ENCODE data around the gene TENM4. TPM values are rescaled to one million over a fixed set of nuclear protein-coding genes. Genes with fewer than 3 reads are reported as not detected.

TENM4 gene
- total and polyA plus RNA-seq, 5 experiments from 2014 or later = not detected

GRCh38 chr11:78783846-78784245 is 657.0 kb downstream of the TENM4 start:
- H3K36me3 Mint-ChIP-seq = no peaks in the 10 kb centered on the region
- DNase-seq = no peak
- ATAC-seq = no peak
- no peak overlapping the region for H3K27ac Mint-ChIP-seq
- H3K4me3 Mint-ChIP-seq = no peak overlapping the region
- H3K9me3 Mint-ChIP-seq = no peaks in the 10 kb centered on the region
- H3K27me3 Mint-ChIP-seq = peaks cover 0 to 26% (median 7%) of the 10 kb centered on the region in 5 donors
- POLR2A ChIA-PET = no interaction called here
- H3K4me1 Mint-ChIP-seq = no peaks in the 10 kb centered on the region

- Mint-ChIP-seq H3K27me3 (peaks cover 2 to 26% (median 7%) of the 10 kb centered on the region in 5 donors), H3K36me3 (no peaks in the 10 kb centered on the region), H3K27ac (no peak overlapping the region), H3K9me3 (no peaks in the 10 kb centered on the region), H3K4me1 (no peaks in the 10 kb centered on the region), H3K4me3 (no peak overlapping the region)
- no peak for ATAC-seq
- POLR2A ChIA-PET = no interaction called here
- no peak for DNase-seq
Measured at GRCh38 chr11:78783301-78783700, 657.5 kb downstream of the TENM4 start.

- no peak overlapping the region for H3K4me3 Mint-ChIP-seq
- H3K9me3 Mint-ChIP-seq = no peaks in the 10 kb centered on the region
- POLR2A ChIA-PET = no interaction called here
- no peak overlapping the region for H3K27ac Mint-ChIP-seq
- H3K4me1 Mint-ChIP-seq = no peaks in the 10 kb centered on the region
- no peaks in the 10 kb centered on the region for H3K36me3 Mint-ChIP-seq
- H3K27me3 Mint-ChIP-seq = peaks cover 2 to 26% (median 7%) of the 10 kb centered on the region in 5 donors
- no peak for ATAC-seq
- DNase-seq = no peak
Measured at GRCh38 chr11:78782725-78783124, 658.1 kb downstream of the TENM4 start.

GRCh38 chr11:78780889-78781288 is 659.9 kb downstream of the TENM4 start:
- POLR2A ChIA-PET = no interaction called here
- Mint-ChIP-seq H3K9me3 (no peaks in the 10 kb centered on the region), H3K36me3 (no peaks in the 10 kb centered on the region), H3K27ac (no peak overlapping the region), H3K27me3 (peaks cover 2 to 19% (median 7%) of the 10 kb centered on the region in 5 donors), H3K4me3 (no peak overlapping the region), H3K4me1 (no peaks in the 10 kb centered on the region)
- ATAC-seq (no peak), DNase-seq (no peak)

GRCh38 chr11:78773492-78773891 is 667.3 kb downstream of the TENM4 start:
- no peaks in the 10 kb centered on the region for H3K4me1 Mint-ChIP-seq
- H3K36me3 Mint-ChIP-seq = no peaks in the 10 kb centered on the region
- no peak overlapping the region for H3K27ac Mint-ChIP-seq
- no peaks in the 10 kb centered on the region for H3K9me3 Mint-ChIP-seq
- peaks cover 0 to 15% (median 2%) of the 10 kb centered on the region in 5 donors for H3K27me3 Mint-ChIP-seq
- DNase-seq (no peak), ATAC-seq (no peak)
- POLR2A ChIA-PET = no interaction called here
- H3K4me3 Mint-ChIP-seq = no peak overlapping the region

DNA sequence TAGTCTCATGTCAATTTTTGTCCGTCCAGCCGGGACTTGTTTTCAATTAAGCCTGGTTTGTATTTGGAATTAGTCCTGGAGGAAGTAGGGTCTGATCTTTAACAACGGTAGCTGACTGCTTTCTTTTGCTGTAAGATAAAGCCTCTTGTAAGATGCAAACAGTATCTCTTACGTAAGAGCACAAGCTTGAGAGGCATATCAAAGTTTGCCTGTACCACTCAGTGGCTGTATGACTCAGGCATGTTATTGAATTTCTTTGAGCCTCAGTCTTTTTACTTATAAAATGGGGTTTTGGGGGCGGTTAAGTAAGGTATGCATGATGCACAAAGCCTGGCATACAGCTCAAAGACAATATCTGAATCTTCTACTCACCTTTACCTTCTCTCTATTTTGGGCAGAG is 667.8 kb downstream of the TENM4 start:
- ATAC-seq = no peak

DNA sequence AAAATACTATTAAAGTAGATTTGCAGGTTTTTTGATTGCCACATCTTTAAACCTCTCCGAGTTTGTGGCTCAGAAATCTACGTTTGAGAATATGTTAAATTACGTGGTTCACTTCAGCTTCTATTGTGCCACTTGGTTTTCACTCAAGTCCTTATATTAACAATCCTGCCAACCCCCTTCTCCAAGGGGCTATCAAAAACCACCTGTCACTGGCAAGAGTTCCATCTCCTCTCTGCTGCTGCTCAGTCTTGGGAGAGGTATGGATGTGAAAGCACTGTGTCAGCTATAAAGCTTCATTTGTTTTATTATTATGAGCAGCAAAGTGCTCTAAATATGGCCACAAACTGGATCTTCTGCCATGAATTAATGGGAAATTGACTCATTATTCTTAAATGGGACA is 668.6 kb downstream of the TENM4 start:
- Mint-ChIP-seq H3K27ac (no peak overlapping the region), H3K36me3 (no peaks in the 10 kb centered on the region), H3K27me3 (peaks cover 0 to 15% (median 0%) of the 10 kb centered on the region in 5 donors), H3K4me1 (no peaks in the 10 kb centered on the region), H3K9me3 (no peaks in the 10 kb centered on the region), H3K4me3 (no peak overlapping the region)
- DNase-seq = no peak
- ATAC-seq = no peak
- POLR2A ChIA-PET = no interaction called here

More for the DNA sequence above, 667.8 kb downstream of the TENM4 start:
- no peaks in the 10 kb centered on the region for H3K4me1 Mint-ChIP-seq
- DNase-seq = no peak
- H3K36me3 Mint-ChIP-seq = no peaks in the 10 kb centered on the region
- no peak overlapping the region for H3K4me3 Mint-ChIP-seq
- peaks cover 0 to 15% (median 0%) of the 10 kb centered on the region in 5 donors for H3K27me3 Mint-ChIP-seq
- POLR2A ChIA-PET = no interaction called here
- H3K9me3 Mint-ChIP-seq = no peaks in the 10 kb centered on the region
- H3K27ac Mint-ChIP-seq = no peak overlapping the region

DNA sequence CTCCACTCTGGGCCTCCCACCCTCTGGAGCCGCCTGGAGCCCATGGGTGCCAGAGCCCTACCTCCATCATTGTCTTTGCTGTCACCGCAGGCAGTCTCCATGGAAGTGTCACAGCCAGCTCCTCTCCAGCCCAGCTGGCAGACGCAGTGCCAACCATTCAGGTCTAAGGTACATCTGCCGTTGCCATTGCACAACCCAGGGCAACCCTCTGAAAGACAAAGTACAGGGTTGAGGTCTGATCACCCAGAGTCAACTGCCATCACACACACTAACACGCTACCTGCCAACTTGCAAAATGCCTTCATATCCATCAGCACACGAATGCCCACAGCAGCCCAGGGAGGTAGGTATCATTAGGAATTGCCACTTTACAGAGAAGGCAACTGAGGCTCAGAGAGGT is 669.9 kb downstream of the TENM4 start:
- Mint-ChIP-seq H3K27ac (no peak overlapping the region), H3K9me3 (no peaks in the 10 kb centered on the region)
- POLR2A ChIA-PET = no interaction called here

GRCh38 chr11:78768971-78769370 is 671.9 kb downstream of the TENM4 start:
- ATAC-seq (no peak), DNase-seq (no peak)
- Mint-ChIP-seq H3K4me3 (no peak overlapping the region), H3K27me3 (peaks cover 0 to 15% (median 2%) of the 10 kb centered on the region in 5 donors), H3K27ac (no peak overlapping the region), H3K36me3 (no peaks in the 10 kb centered on the region), H3K9me3 (no peaks in the 10 kb centered on the region), H3K4me1 (no peaks in the 10 kb centered on the region)
- POLR2A ChIA-PET = no interaction called here

More for the DNA sequence above, 669.9 kb downstream of the TENM4 start:
- Mint-ChIP-seq H3K4me1 (no peaks in the 10 kb centered on the region), H3K4me3 (no peak overlapping the region), H3K36me3 (no peaks in the 10 kb centered on the region), H3K27me3 (peaks cover 0 to 15% (median 0%) of the 10 kb centered on the region in 5 donors)
- ATAC-seq = no peak
- no peak for DNase-seq

- no peaks in the 10 kb centered on the region for H3K4me1 Mint-ChIP-seq
- no peak overlapping the region for H3K27ac Mint-ChIP-seq
- no peak for DNase-seq
- POLR2A ChIA-PET = no interaction called here
- no peaks in the 10 kb centered on the region for H3K36me3 Mint-ChIP-seq
- no peak overlapping the region for H3K4me3 Mint-ChIP-seq
- ATAC-seq = no peak
- peaks cover 0 to 15% (median 2%) of the 10 kb centered on the region in 5 donors for H3K27me3 Mint-ChIP-seq
- no peaks in the 10 kb centered on the region for H3K9me3 Mint-ChIP-seq
Measured at GRCh38 chr11:78768345-78768744, 672.5 kb downstream of the TENM4 start.

- H3K4me3 Mint-ChIP-seq = no peak overlapping the region
- H3K4me1 Mint-ChIP-seq = no peaks in the 10 kb centered on the region
- no peak for ATAC-seq
- peaks cover 0 to 20% (median 2%) of the 10 kb centered on the region in 5 donors for H3K27me3 Mint-ChIP-seq
- no peak overlapping the region for H3K27ac Mint-ChIP-seq
- no peak for DNase-seq
- POLR2A ChIA-PET = no interaction called here
- H3K36me3 Mint-ChIP-seq = no peaks in the 10 kb centered on the region
- H3K9me3 Mint-ChIP-seq = no peaks in the 10 kb centered on the region
Measured at GRCh38 chr11:78767027-78767932, 673.5 kb downstream of the TENM4 start.

- Mint-ChIP-seq H3K4me1 (no peaks in the 10 kb centered on the region), H3K4me3 (no peak overlapping the region), H3K36me3 (no peaks in the 10 kb centered on the region), H3K27ac (no peak overlapping the region), H3K27me3 (peaks cover 0 to 21% (median 0%) of the 10 kb centered on the region in 5 donors), H3K9me3 (no peaks in the 10 kb centered on the region)
- DNase-seq (no peak), ATAC-seq (no peak)
- POLR2A ChIA-PET = no interaction called here
Measured at GRCh38 chr11:78764946-78765345, 675.9 kb downstream of the TENM4 start.

DNA sequence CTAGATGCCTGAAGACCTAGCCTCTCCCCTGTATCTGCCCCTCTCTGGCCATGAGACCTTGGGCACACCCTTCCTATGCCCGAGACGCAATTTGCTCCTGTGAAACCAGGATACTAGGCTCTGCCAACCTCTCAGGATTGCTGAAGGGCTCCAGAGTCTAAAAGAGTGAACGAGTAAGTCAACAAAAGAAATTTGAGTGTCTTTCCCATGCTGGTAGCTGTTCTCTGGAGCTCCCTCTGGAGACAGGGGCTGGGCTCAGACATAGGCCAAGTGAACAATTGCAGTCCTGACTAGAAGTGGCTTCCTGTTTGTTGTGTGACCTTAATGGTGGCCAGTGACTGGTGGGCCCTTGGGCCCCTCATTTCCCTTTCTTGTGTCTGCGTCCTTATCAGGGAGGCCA is 677.2 kb downstream of the TENM4 start:
- no peak overlapping the region for H3K4me3 Mint-ChIP-seq
- no peak overlapping the region for H3K27ac Mint-ChIP-seq
- no peak for ATAC-seq
- H3K36me3 Mint-ChIP-seq = no peaks in the 10 kb centered on the region
- peaks cover 0 to 17% (median 0%) of the 10 kb centered on the region in 5 donors for H3K27me3 Mint-ChIP-seq
- no peaks in the 10 kb centered on the region for H3K4me1 Mint-ChIP-seq
- H3K9me3 Mint-ChIP-seq = no peaks in the 10 kb centered on the region
- no peak for DNase-seq
- POLR2A ChIA-PET = no interaction called here

- H3K4me3 Mint-ChIP-seq = no peak overlapping the region
- H3K9me3 Mint-ChIP-seq = no peaks in the 10 kb centered on the region
- no peaks in the 10 kb centered on the region for H3K4me1 Mint-ChIP-seq
- ATAC-seq (no peak), DNase-seq (no peak)
- H3K36me3 Mint-ChIP-seq = no peaks in the 10 kb centered on the region
- peaks cover 0 to 17% (median 2%) of the 10 kb centered on the region in 5 donors for H3K27me3 Mint-ChIP-seq
- no peak overlapping the region for H3K27ac Mint-ChIP-seq
- POLR2A ChIA-PET = no interaction called here
Measured at GRCh38 chr11:78762105-78762504, 678.7 kb downstream of the TENM4 start.

Measured in naive thymus-derived CD8-positive, alpha-beta T cell (primary cell).